HepG2 (cell line): ENCODE measurements around the gene EFNA3. TPM values are rescaled to one million over a fixed set of nuclear protein-coding genes. Genes with fewer than 3 reads are reported as not detected.

ENCODE experiments used
- BRCA1 ChIP-seq: sonication (generic); formaldehyde crosslinking; IDR thresholded peaks from 2 replicates; pipeline ENCODE4 v1.4.0; 2020; ENCODE audit warnings: missing genetic modification reagents
- GRHL1 ChIP-seq: sonication (generic); formaldehyde crosslinking; conservative IDR thresholded peaks from 2 replicates; pipeline ENCODE4 v1.8.0; 2022; ENCODE audit warnings: missing genetic modification reagents
- ISL2 ChIP-seq: sonication (generic); formaldehyde crosslinking; IDR thresholded peaks from 2 replicates; pipeline ENCODE4 v1.5.0; 2020; ENCODE audit warnings: missing genetic modification reagents
- MAFK ChIP-seq, 2 experiments: IDR thresholded peaks in 1 of 2; conservative IDR thresholded peaks in 1 of 2; 2 replicates each; pipeline ENCODE4 v1.6.1; 2011; ENCODE audit warnings: improper control_type of control experiment in 2 of 2, low read length in 2 of 2
- MYC ChIP-seq: sonication (generic); formaldehyde crosslinking; IDR thresholded peaks from 2 replicates; pipeline ENCODE4 v1.9.0; 2021; ENCODE audit warnings: missing genetic modification reagents, borderline replicate concordance
- MYPOP ChIP-seq: sonication (generic); formaldehyde crosslinking; IDR thresholded peaks from 2 replicates; pipeline ENCODE4 v1.8.1; 2023; ENCODE audit warnings: mild to moderate bottlenecking, moderate library complexity, missing genetic modification reagents
- PLRG1 ChIP-seq: fragments of 450-650 bp; conservative IDR thresholded peaks from 2 replicates; pipeline ENCODE4 v1.6.1; 2016
- SRF ChIP-seq: IDR thresholded peaks from 2 replicates; pipeline ENCODE4 v1.6.1; 2011; ENCODE audit warnings: mild to moderate bottlenecking, low read depth, low read length, moderate library complexity
- ZBTB37 ChIP-seq: sonication (generic); formaldehyde crosslinking; IDR thresholded peaks from 2 replicates; pipeline ENCODE4 v1.4.0; 2020; ENCODE audit warnings: mild to moderate bottlenecking, missing genetic modification reagents
- ZGPAT ChIP-seq: IDR thresholded peaks from 2 replicates; pipeline ENCODE4 v1.6.1; 2016; ENCODE audit warnings: mild to moderate bottlenecking
- ZHX1 ChIP-seq: sonication (generic); formaldehyde crosslinking; IDR thresholded peaks from 2 replicates; pipeline ENCODE4 v1.8.1; 2022; ENCODE audit warnings: low read depth, mild to moderate bottlenecking, missing genetic modification reagents
- ZNF138 ChIP-seq: sonication (generic); formaldehyde crosslinking; IDR thresholded peaks from 2 replicates; pipeline ENCODE4 v1.5.0; 2020; ENCODE audit warnings: mild to moderate bottlenecking, low read depth, missing genetic modification reagents
- ZNF451 ChIP-seq: sonication (generic); formaldehyde crosslinking; IDR thresholded peaks from 2 replicates; pipeline ENCODE4 v1.5.0; 2020; ENCODE audit warnings: mild to moderate bottlenecking, missing genetic modification reagents
- ZNF512 ChIP-seq: sonication (generic); formaldehyde crosslinking; IDR thresholded peaks from 2 replicates; pipeline ENCODE4 v1.4.0; 2020; ENCODE audit warnings: mild to moderate bottlenecking, missing genetic modification reagents
- ZNF572 ChIP-seq: sonication (generic); formaldehyde crosslinking; IDR thresholded peaks from 2 replicates; pipeline ENCODE4 v1.5.1; 2020; ENCODE audit warnings: mild to moderate bottlenecking, missing genetic modification reagents
- ZNF674 ChIP-seq: sonication (generic); formaldehyde crosslinking; IDR thresholded peaks from 2 replicates; pipeline ENCODE4 v1.5.0; 2020; ENCODE audit warnings: low read depth, mild to moderate bottlenecking, missing genetic modification reagents
- ZNF816 ChIP-seq: sonication (generic); formaldehyde crosslinking; IDR thresholded peaks from 2 replicates; pipeline ENCODE4 v1.8.0; 2022; ENCODE audit warnings: missing genetic modification reagents, mild to moderate bottlenecking, borderline replicate concordance
- ZNF879 ChIP-seq: sonication (generic); formaldehyde crosslinking; IDR thresholded peaks from 2 replicates; pipeline ENCODE4 v1.8.1; 2023; ENCODE audit warnings: missing genetic modification reagents
- polyA plus RNA-seq, 8 experiments: library from polyadenylated mRNA; depleted of rRNA in 3 of 8; stranded (reverse) in 7 of 8; unstranded in 1 of 8; fragments of >200 nt; fragmentation: Illumina TruSeq in 4 of 8; extraction: Trizol in 4 of 8; gene quantifications; 2 replicates each; pipeline versions ENCODE4 v1.2.1 to v1.2.3, GENCODE V29; 2011 to 2016; ENCODE audit warnings: low read depth in 4 of 8, missing spikeins in 1 of 8, mixed read lengths in 1 of 8; ENCODE audit not compliant: insufficient read depth in 1 of 8
- total RNA-seq, 5 experiments: library from RNA; depleted of rRNA; stranded (reverse); fragments of >200 nt; fragmentation: Illumina TruSeq; extraction: Trizol; gene quantifications; 2 replicates each; pipeline ENCODE4 v1.2.3, GENCODE V29; 2016; ENCODE audit warnings: low read depth in 1 of 5

The EFNA3 gene
- total and polyA plus RNA-seq, 2 of the 13 experiments (the other 11 are each of a cell fraction or from before 2014, with no cell fraction given): 1.0 to 5.7 TPM

- TF ChIP-seq ZNF138 (CRISPR knock-in tag): no peak
- no peak for TF ChIP-seq GRHL1 (CRISPR knock-in tag)
- TF ChIP-seq ZHX1: no peak; the same call in 1 of the 2 replicates
- TF ChIP-seq ZNF674: no peak
- TF ChIP-seq MAFK (conservative IDR thresholded peaks at IDR 0.05 in 1 of 2, IDR thresholded peaks at IDR 0.05 in 1 of 2; ENCODE audit: low read length in 2 of 2): no peak
- TF ChIP-seq ZNF451: no peak
- TF ChIP-seq SRF: no peak
- peak; percentile 93 for TF ChIP-seq MYPOP (CRISPR knock-in tag)
- no peak for TF ChIP-seq PLRG1
- no peak for TF ChIP-seq ZBTB37
- peak; percentile 89 for TF ChIP-seq ZGPAT
- no peak for TF ChIP-seq BRCA1 (CRISPR knock-in tag)
- no peak for TF ChIP-seq ZNF816
- peak; percentile 71 for TF ChIP-seq ISL2 (CRISPR knock-in tag)
- TF ChIP-seq ZNF512: peak; percentile 49; the same call in 1 of the 2 replicates
- no peak for TF ChIP-seq ZNF879
- peak; percentile 97 for TF ChIP-seq MYC (CRISPR knock-in tag)
- no peak for TF ChIP-seq ZNF572 (CRISPR knock-in tag)
Measured at GRCh38 chr1:155091071-155092051, 12.7 kb downstream of the EFNA3 start (continued).
